Urinary bladder (tissue), 4 donors: Measurements from ENCODE around the gene C4orf50. TPM values are rescaled to one million over a fixed set of nuclear protein-coding genes. Genes with fewer than 3 reads are reported as not detected.
"Not testable (repeated sequence)": the region's sequence is repeated elsewhere in the genome, so short reads cannot be mapped to it uniquely, and the experiment has no call there.

Experiments
- DNase-seq: peaks from one replicate; pipeline ENCODE4 v3.0.0-alpha.2; 2015; ENCODE audit errors: extremely low spot score
- H3K27ac ChIP-seq: one replicate; pipeline ENCODE4 v1.5.1; 2013; ENCODE audit warnings: low read depth, mild to moderate bottlenecking, moderate library complexity
- H3K36me3 ChIP-seq: one replicate; pipeline ENCODE4 v1.6.1; 2013; ENCODE audit warnings: mild to moderate bottlenecking, moderate library complexity; ENCODE audit not compliant: insufficient read depth
- H3K4me1 ChIP-seq: one replicate; pipeline ENCODE4 v1.6.1; 2013; ENCODE audit warnings: mild to moderate bottlenecking, moderate library complexity; ENCODE audit not compliant: insufficient read depth
- H3K4me3 ChIP-seq: one replicate; pipeline ENCODE4 v1.5.1; 2013; ENCODE audit warnings: low read depth, low read length
- WGBS: extraction: QIAGEN DNeasy Blood & Tissue Kit; methylation state at CpG from one replicate; pipeline ENCODE4 v1.1.7; 2013; 5-methylcytosine and 5-hydroxymethylcytosine counted together
- polyA plus RNA-seq: library from polyadenylated mRNA; stranded (reverse); fragments of 200-250 nt; gene quantifications from one replicate; pipeline ENCODE4 v1.2.3, GENCODE V29; 2013
- total RNA-seq: library from RNA; depleted of rRNA; stranded (reverse); fragments of >200 nt; gene quantifications from one replicate; pipeline ENCODE4 v1.2.3, GENCODE V29; 2014
- donor health status: healthy with polysubstance abuse.
- donor health status: healthy.

The C4orf50 gene
- total and polyA plus RNA-seq, 2 donors: 0.04 to 0.32 TPM

DNA sequence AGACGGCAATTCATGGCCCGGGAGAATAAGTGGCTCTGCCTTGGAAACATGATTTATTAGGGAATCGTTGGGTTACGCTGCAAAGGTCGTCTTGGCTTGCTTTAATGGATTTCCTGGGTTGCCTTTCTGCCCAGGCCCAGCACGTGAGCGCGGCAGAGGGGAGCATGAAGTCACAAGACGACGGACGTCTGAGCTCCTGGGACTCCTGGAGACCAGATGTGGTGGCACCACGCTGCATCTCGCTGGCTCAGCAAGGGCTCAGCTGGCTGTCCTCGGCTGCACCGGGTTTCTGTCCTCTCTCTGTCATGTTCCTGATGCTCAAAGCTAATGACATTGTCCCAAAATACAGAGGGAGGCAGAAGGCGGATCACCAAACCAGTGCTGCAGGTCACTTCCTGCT is 61.2 kb downstream of the C4orf50 start:
- WGBS: 70% methylated on average over 16 of the region's 16 CpGs
- no peak for DNase-seq

DNA sequence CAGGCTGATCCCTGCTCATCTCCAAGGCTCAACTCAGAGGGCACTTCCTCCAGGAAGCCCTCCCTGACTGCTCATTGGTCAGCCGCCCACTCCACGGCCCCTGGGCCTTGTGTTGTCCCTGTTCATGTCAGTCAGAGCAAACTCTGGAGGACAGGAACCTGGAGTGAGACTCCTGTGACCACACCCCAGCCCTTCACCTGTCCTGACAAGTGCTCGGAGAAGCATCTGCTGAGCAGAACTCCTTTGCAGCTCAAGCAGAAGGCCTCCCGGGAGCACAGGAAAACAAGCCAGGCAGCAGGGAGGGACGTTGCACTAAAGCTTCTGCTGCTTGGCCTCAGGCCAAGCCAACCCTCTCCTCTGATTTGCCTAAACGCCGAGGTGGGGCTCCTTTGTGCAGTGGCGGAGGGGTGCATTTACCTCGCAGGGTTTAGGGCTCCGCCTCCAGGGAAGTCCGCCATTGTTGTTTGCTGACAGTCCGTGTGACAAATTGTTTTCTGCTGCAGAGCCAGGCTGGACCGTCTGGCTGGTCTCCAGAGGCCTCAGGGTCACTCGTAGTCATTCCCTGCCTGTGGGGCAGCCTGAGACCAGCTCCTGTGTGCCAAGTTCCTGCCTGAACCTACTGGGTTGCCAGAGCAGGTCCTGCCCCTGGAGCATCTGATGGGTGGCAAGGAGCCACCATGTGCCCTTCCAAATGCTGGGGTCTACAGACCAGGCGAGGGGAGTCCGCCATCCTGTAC is 61.8 kb downstream of the C4orf50 start:
- Histone ChIP-seq H3K36me3 (no peaks in the 10 kb centered on the region), H3K4me1 (no peaks in the 10 kb centered on the region), H3K4me3 (no peak overlapping the region), H3K27ac (no peak overlapping the region)
- no peak for DNase-seq
- WGBS: 32% methylated on average over 16 of the region's 16 CpGs

More for the DNA sequence above, 61.2 kb downstream of the C4orf50 start:
- H3K36me3 ChIP-seq: no peaks in the 10 kb centered on the region
- H3K4me1 ChIP-seq: no peaks in the 10 kb centered on the region
- no peak overlapping the region for H3K4me3 ChIP-seq
- no peak overlapping the region for H3K27ac ChIP-seq

DNA sequence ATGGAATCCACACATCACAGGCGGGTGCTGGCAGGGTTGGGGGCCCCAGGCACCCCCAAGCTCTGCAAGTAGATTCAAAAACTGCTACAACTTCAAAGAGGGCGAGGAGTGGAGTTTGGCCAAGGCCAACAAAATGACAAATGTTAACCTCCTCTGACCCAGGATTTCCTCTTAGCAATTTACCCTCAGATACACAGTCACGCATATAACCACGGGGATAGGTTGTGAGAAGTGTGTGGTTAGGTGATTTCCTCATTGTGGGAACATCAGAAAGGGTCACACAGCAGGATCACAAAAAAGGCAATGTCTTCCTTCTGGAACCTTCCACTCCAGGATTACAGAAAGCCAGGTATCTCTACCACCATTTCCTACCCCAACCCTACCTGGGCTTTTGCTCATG is 62.4 kb downstream of the C4orf50 start:
- H3K4me1 ChIP-seq: no peaks in the 10 kb centered on the region
- H3K36me3 ChIP-seq: no peaks in the 10 kb centered on the region
- no peak overlapping the region for H3K27ac ChIP-seq
- no peak for DNase-seq
- WGBS: 56% methylated on average over 4 of the region's 4 CpGs
- no peak overlapping the region for H3K4me3 ChIP-seq

DNA sequence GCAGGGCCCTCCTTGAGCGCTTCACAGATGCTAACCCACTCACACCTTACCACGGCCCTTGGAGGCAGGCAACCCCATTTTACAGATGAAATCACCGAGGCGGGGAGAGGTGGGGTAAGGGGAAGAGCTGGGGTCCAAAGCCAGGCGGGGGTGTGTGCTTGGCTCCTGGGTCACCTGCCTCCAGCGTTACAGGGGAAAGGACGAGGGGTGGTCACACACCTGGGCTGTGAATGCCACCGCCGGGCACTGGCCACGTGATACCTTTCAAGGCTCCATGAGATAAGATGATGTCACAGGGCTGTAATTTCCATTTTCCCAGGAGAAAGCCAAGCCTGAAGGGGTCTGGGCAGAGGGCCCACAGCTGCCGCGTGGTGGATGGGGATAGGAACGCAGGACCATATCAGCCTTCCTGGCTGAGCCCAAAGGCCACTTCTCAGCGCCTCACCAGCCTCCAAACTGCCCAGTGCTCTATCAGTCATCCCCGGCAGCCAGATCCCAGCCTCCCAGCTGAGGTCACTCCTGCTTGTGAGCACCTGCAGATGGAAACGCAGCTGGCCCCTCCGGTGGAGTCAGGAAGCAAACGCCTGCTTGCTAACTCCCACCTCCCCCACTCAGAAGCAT is 62.9 kb downstream of the C4orf50 start:
- 56% methylated on average over 18 of the region's 18 CpGs for WGBS
- H3K36me3 ChIP-seq: no peaks in the 10 kb centered on the region
- H3K4me3 ChIP-seq: no peak overlapping the region
- H3K27ac ChIP-seq: no peak overlapping the region
- no peak for DNase-seq
- H3K4me1 ChIP-seq: no peaks in the 10 kb centered on the region

DNA sequence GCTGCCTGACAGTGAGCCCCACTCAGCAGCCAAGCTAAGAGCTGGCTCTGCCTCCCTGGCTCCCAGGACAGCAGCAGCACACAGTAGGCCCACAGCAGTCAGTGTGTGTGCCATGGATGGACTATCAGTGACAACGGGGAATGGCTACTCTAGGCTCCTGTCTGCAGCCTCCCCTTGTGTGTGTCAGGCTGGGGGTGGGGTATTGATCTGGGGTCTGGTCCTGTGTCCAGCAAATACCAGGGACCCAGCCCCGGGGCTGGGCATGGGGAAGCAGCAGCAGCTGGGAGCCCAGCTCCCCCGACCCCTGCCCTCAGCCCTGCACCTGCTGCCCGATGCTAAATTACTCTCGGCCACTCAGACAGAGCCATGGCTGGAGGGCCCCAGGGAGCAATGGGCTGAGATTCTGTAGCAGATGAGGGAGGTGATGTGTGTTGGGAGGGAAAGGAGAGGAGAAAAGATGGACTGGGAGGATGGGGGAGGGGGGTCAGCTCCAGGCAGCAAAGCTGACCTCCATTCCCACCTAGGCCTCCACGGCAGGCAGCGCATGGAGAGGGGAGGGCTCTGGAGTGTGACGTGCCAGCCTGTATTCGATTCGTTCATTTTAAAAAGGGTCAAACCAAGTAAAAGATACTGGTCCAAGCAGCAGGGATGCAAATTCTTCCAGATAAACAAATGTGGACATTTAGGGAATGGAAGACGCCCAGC is 64.0 kb downstream of the C4orf50 start:
- no peaks in the 10 kb centered on the region for H3K4me1 ChIP-seq
- no peak for DNase-seq
- H3K36me3 ChIP-seq: no peaks in the 10 kb centered on the region
- WGBS: 83% methylated on average over 11 of the region's 11 CpGs
- H3K4me3 ChIP-seq: no peak overlapping the region
- no peak overlapping the region for H3K27ac ChIP-seq

DNA sequence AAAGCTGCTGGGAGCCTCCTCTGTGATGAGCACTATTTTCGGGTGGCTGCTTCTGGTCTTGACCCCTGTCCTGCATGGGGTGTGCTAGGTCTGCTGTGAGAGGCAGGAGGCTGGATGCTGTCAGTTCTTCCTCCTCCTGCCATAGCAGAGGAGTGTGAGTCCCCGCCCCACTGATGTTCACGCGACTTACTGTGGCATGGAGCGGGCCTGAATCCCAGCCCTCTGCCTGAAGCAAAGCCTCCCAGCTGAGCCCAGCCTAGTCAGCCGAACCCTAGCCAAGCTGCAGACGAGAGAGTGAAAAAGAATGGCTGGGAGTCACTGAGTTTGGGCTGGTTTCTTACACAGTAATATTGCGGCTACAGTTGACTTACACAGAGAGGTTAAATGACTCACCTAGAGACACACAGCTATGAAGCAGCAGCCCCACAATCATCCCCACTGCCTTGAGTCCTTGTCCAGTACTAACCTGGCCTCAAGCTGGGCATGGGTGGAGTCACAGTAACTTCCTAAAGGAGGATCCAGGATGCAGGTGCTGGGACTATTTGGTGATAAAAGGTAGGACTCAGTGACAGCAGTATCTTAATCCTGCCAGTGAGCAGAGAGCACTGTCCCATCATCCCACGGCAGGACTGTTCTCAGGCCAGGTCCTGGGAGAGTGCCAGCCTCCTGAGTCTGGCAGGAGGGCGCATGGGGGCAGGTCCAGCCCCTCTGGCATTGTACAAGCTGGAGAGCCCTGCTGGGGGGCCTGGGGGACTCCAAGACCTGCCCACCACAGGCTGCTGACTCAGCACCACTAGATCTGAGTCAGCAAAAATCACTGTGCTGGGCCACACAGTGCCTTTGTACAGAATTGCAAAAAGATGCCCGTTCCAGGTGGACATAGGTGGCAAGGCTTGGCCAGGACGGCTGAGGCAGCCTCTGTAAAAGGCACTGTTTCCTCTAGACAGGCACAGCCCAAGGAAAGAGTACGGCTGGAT is 65.0 kb downstream of the C4orf50 start:
- H3K27ac ChIP-seq: no peak overlapping the region
- WGBS: 77% methylated on average over 13 of the region's 13 CpGs
- no peaks in the 10 kb centered on the region for H3K36me3 ChIP-seq
- H3K4me3 ChIP-seq: no peak overlapping the region
- no peak for DNase-seq
- no peaks in the 10 kb centered on the region for H3K4me1 ChIP-seq

DNA sequence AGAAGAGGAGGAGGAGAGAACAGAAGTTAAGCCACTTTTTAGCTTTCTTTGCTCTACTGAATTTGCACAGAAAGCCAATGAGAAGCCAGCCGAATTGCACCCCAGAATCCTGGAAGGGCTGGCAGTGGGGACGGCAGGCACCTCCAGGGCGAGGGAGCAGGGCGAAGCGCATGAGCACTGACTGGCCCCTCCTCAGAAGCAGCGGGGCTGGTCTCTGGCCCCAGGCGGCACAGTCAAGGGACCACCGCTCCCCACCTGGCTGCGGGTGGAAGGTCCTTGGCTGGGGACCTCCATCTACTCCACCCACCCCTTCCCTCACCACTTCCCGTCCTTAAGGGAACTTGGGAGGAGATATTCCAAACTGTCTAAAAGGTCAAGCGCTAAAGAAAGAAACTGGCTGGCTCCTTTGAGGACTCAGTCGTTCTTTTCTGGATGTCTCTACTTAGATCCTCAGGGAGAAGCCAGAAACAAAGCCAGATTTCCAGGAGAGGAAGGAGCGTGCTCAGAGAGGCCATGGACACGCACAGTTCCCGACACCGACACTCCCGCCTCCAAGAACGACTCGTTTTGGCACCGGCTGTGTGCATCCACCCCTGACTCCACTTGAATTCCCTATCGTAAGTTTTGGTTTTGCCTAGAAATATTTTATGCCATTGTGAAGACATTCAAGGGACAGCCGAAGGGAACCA is 65.8 kb downstream of the C4orf50 start:
- 62% methylated on average over 22 of the region's 22 CpGs for WGBS
- no peaks in the 10 kb centered on the region for H3K4me1 ChIP-seq
- no peak for DNase-seq
- no peak overlapping the region for H3K27ac ChIP-seq
- H3K36me3 ChIP-seq: no peaks in the 10 kb centered on the region
- H3K4me3 ChIP-seq: no peak overlapping the region

DNA sequence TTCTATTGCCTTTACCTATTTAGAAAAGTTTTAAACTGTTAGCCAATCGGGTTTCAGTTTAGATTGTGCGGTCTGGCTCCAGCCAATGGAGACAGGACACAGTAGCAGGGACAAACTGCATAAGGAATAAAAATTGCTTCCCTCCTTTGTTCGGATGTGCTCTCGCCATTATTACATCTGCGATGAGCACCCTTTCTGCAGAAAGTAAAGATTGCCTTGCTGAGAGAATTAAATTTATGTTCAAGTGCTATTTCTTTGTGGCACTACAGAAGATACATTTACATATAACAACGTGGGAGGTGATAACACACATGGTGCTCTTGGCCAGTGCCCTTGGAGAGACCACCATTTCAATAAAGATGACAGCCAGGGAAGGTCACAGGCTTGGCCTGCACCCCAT is 71.6 kb downstream of the C4orf50 start:
- not testable (repeated sequence) for DNase-seq, H3K4me1 ChIP-seq, H3K36me3 ChIP-seq, H3K27ac ChIP-seq, H3K4me3 ChIP-seq
- 81% methylated on average over 6 of the region's 6 CpGs for WGBS

DNA sequence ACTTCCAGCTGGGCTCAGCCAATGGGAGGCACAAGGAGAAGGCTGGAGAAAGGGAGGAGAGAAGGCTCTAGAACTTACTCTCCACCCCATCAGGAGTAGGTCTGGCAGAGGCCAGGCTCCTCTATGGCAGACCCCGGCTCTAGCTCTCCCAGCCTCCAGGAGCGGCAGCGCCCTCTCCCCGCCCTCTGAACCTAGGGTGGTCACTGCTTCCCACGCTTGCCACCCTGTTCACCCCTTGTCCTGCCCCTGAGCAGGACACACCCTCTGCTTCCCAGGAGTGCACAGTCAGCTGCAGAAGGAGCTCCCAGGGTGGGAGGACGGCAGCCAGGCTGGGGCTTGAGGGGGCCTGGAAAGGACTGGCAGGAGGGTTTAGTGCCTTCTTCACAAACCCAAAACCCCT is 72.3 kb downstream of the C4orf50 start:
- Histone ChIP-seq H3K4me1 (no peaks in the 10 kb centered on the region), H3K27ac (no peak overlapping the region), H3K4me3 (no peak overlapping the region), H3K36me3 (no peaks in the 10 kb centered on the region)
- DNase-seq: no peak
- 93% methylated on average over 6 of the region's 6 CpGs for WGBS

DNA sequence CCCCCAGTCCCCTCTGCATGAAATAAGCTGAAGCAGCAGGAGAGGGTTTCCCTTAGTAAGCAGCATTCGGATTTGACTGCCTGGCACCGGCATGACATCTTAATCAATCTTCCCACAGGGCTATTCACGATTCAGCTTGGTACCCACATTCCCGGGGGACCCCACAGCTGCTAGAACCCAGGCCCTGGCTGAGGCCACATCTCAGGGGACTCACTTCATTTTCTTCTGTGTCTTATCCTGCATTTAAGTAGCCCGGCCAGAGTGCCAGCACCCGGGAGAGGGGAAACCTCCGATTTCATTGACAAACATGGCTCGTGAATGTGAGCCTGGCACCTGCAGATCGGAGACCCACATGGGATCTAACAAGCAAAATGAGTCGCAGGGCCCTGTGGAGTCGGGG is 73.1 kb downstream of the C4orf50 start:
- H3K4me1 ChIP-seq: no peaks in the 10 kb centered on the region
- H3K27ac ChIP-seq: no peak overlapping the region
- no peak overlapping the region for H3K4me3 ChIP-seq
- WGBS: 89% methylated on average over 11 of the region's 11 CpGs
- no peaks in the 10 kb centered on the region for H3K36me3 ChIP-seq
- DNase-seq: no peak

DNA sequence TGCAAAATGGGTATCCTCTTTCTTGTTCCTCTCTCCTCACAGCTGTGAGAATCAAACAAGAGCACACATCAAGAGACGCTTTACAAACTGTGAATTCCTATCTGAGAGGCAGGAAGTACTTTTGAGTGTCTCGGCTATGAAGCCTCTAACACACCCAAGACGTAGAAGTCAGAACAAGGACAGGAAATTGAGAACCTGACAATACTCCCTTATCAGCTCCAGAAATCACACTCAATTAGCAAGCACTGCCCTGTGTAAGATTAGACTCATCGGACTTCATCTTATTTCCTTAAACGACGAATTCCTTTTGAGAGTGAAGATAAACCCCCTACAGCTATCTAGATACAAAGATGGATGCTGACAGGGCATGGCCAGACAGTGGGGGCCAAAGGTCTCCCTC is 74.7 kb downstream of the C4orf50 start:
- Histone ChIP-seq H3K36me3 (no peaks in the 10 kb centered on the region), H3K4me3 (no peak overlapping the region), H3K27ac (no peak overlapping the region), H3K4me1 (no peaks in the 10 kb centered on the region)
- no peak for DNase-seq
- 19% methylated on average over 6 of the region's 6 CpGs for WGBS

DNA sequence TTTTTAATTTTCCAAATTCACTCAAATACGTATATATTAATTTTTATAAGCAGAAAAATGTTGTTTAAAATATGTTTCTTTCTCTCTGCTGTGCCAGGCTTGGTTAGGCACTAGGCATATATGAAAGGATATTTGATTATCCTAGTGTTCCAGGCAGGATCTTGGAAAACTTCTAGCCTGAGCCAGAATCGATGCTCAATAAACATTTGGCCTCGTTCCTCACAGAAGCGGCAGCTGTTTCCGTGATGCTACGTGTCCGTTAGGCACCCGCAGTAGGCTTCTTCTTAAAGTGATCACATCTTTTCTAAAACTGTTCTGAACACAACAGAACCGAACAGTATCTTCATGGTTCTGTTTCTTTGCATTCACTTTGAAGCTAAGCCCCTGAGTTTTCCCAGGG is 75.3 kb downstream of the C4orf50 start:
- H3K36me3 ChIP-seq: no peaks in the 10 kb centered on the region
- no peaks in the 10 kb centered on the region for H3K4me1 ChIP-seq
- H3K27ac ChIP-seq: no peak overlapping the region
- H3K4me3 ChIP-seq: no peak overlapping the region
- DNase-seq: no peak
- WGBS: 32% methylated on average over 9 of the region's 9 CpGs

DNA sequence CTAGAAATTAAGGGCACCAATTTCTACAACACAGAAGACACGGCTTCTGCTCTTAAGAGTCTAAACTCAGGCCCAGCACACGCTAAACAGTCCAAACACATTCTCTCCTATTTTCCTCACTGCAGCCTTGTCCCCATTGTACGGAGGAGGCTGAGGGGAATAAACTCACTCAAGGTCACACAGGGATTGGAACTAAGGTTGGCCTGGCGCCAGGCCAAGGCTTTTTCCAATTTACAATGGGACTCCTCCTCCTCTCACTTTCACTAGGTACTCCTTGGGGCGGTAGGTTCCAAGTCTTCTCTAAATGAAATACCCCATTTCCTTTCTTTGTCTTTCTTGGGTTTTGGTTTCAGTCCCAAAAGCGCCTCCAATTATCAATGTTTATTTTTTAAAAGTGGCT is 76.6 kb downstream of the C4orf50 start:
- 60% methylated on average over 6 of the region's 6 CpGs for WGBS
- H3K4me1 ChIP-seq: no peaks in the 10 kb centered on the region
- H3K27ac ChIP-seq: no peak overlapping the region
- no peaks in the 10 kb centered on the region for H3K36me3 ChIP-seq
- no peak for DNase-seq
- no peak overlapping the region for H3K4me3 ChIP-seq
